HepG2 (cell line): Measurements from ENCODE around the gene PHRF1. TPM values are rescaled to one million over a fixed set of nuclear protein-coding genes. Genes with fewer than 3 reads are reported as not detected.

Experiments used
- ATF6 ChIP-seq: sonication (generic); formaldehyde crosslinking; conservative IDR thresholded peaks from 2 replicates; pipeline ENCODE4 v1.4.0; 2020; ENCODE audit warnings: missing genetic modification reagents
- CREBL2 ChIP-seq: sonication (generic); formaldehyde crosslinking; IDR thresholded peaks from 2 replicates; pipeline ENCODE4 v1.8.1; 2023; ENCODE audit warnings: missing genetic modification reagents, mild to moderate bottlenecking, borderline replicate concordance
- FOXC1 ChIP-seq: sonication (generic); formaldehyde crosslinking; IDR thresholded peaks from 2 replicates; pipeline ENCODE4 v1.8.0; 2022; ENCODE audit warnings: mild to moderate bottlenecking, missing genetic modification reagents, borderline replicate concordance
- FOXK1 ChIP-seq: sonication (generic); formaldehyde crosslinking; IDR thresholded peaks from 2 replicates; pipeline ENCODE4 v1.4.0; 2020; ENCODE audit warnings: low read depth, missing genetic modification reagents, borderline replicate concordance
- KLF6 ChIP-seq: IDR thresholded peaks from 2 replicates; pipeline ENCODE4 v1.8.0; 2016; ENCODE audit warnings: missing biosample characterization, missing genetic modification reagents
- NCOA1 ChIP-seq: sonication (generic); formaldehyde crosslinking; IDR thresholded peaks from 2 replicates; pipeline ENCODE4 v1.9.0; 2021; ENCODE audit warnings: missing genetic modification reagents
- NFE2L1 ChIP-seq: sonication (generic); formaldehyde crosslinking; IDR thresholded peaks from 2 replicates; pipeline ENCODE4 v1.4.0; 2020; ENCODE audit warnings: missing genetic modification reagents, mild to moderate bottlenecking, borderline replicate concordance
- SRY ChIP-seq: sonication (generic); formaldehyde crosslinking; IDR thresholded peaks from 2 replicates; pipeline ENCODE4 v1.8.0; 2022; ENCODE audit warnings: mild to moderate bottlenecking, missing genetic modification reagents
- ZBTB10 ChIP-seq: sonication (generic); formaldehyde crosslinking; IDR thresholded peaks from 2 replicates; pipeline ENCODE4 v1.4.0; 2020; ENCODE audit warnings: missing genetic modification reagents, borderline replicate concordance
- ZNF451 ChIP-seq: sonication (generic); formaldehyde crosslinking; IDR thresholded peaks from 2 replicates; pipeline ENCODE4 v1.5.0; 2020; ENCODE audit warnings: mild to moderate bottlenecking, missing genetic modification reagents
- ZNF501 ChIP-seq: sonication (generic); formaldehyde crosslinking; IDR thresholded peaks from 2 replicates; pipeline ENCODE4 v1.5.1; 2020; ENCODE audit warnings: mild to moderate bottlenecking, moderate library complexity, missing genetic modification reagents
- ZNF772 ChIP-seq: sonication (generic); formaldehyde crosslinking; IDR thresholded peaks from 2 replicates; pipeline ENCODE4 v1.5.0; 2020; ENCODE audit warnings: mild to moderate bottlenecking, missing genetic modification reagents
- polyA plus RNA-seq, 8 experiments: library from polyadenylated mRNA; depleted of rRNA in 3 of 8; stranded (reverse) in 7 of 8; unstranded in 1 of 8; fragments of >200 nt; fragmentation: Illumina TruSeq in 4 of 8; extraction: Trizol in 4 of 8; gene quantifications; 2 replicates each; pipeline versions ENCODE4 v1.2.1 to v1.2.3, GENCODE V29; 2011 to 2016; ENCODE audit warnings: low read depth in 4 of 8, missing spikeins in 1 of 8, mixed read lengths in 1 of 8; ENCODE audit not compliant: insufficient read depth in 1 of 8
- total RNA-seq, 5 experiments: library from RNA; depleted of rRNA; stranded (reverse); fragments of >200 nt; fragmentation: Illumina TruSeq; extraction: Trizol; gene quantifications; 2 replicates each; pipeline ENCODE4 v1.2.3, GENCODE V29; 2016; ENCODE audit warnings: low read depth in 1 of 5
- TF ChIP-seq, protein P1 (sequence below): sonication (generic); formaldehyde crosslinking; IDR thresholded peaks from 2 replicates; pipeline ENCODE4 v1.5.1; 2020; ENCODE audit warnings: missing genetic modification reagents, mild to moderate bottlenecking, borderline replicate concordance
- TF ChIP-seq, protein P2 (sequence below): sonication (generic); formaldehyde crosslinking; IDR thresholded peaks from 2 replicates; pipeline ENCODE4 v1.8.1; 2023; ENCODE audit warnings: mild to moderate bottlenecking, missing genetic modification reagents
- TF ChIP-seq, protein P3 (sequence below): sonication (generic); formaldehyde crosslinking; conservative IDR thresholded peaks from 2 replicates; pipeline ENCODE4 v1.4.0; 2020; ENCODE audit warnings: mild to moderate bottlenecking, missing genetic modification reagents, moderate library complexity

The PHRF1 gene
- total and polyA plus RNA-seq, 2 of the 13 experiments (the other 11 are each of a cell fraction or from before 2014, with no cell fraction given), result 8.2 to 16.7 TPM

- TF ChIP-seq, protein P1, sequence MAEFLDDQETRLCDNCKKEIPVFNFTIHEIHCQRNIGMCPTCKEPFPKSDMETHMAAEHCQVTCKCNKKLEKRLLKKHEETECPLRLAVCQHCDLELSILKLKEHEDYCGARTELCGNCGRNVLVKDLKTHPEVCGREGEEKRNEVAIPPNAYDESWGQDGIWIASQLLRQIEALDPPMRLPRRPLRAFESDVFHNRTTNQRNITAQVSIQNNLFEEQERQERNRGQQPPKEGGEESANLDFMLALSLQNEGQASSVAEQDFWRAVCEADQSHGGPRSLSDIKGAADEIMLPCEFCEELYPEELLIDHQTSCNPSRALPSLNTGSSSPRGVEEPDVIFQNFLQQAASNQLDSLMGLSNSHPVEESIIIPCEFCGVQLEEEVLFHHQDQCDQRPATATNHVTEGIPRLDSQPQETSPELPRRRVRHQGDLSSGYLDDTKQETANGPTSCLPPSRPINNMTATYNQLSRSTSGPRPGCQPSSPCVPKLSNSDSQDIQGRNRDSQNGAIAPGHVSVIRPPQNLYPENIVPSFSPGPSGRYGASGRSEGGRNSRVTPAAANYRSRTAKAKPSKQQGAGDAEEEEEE, result no peak
- no peak for TF ChIP-seq ZNF451 (CRISPR knock-in tag)
- TF ChIP-seq NFE2L1 (CRISPR knock-in tag), result no peak
- no peak for TF ChIP-seq KLF6 (CRISPR knock-in tag)
- TF ChIP-seq CREBL2 (CRISPR knock-in tag), result no peak
- TF ChIP-seq, protein P2, sequence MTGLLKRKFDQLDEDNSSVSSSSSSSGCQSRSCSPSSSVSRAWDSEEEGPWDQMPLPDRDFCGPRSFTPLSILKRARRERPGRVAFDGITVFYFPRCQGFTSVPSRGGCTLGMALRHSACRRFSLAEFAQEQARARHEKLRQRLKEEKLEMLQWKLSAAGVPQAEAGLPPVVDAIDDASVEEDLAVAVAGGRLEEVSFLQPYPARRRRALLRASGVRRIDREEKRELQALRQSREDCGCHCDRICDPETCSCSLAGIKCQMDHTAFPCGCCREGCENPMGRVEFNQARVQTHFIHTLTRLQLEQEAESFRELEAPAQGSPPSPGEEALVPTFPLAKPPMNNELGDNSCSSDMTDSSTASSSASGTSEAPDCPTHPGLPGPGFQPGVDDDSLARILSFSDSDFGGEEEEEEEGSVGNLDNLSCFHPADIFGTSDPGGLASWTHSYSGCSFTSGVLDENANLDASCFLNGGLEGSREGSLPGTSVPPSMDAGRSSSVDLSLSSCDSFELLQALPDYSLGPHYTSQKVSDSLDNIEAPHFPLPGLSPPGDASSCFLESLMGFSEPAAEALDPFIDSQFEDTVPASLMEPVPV (CRISPR knock-in tag), result no peak
- TF ChIP-seq ZBTB10 (CRISPR knock-in tag), result no peak
- TF ChIP-seq SRY (CRISPR knock-in tag), result no peak
- no peak for TF ChIP-seq ZNF501 (CRISPR knock-in tag)
- TF ChIP-seq ATF6 (CRISPR knock-in tag), result no peak
- TF ChIP-seq FOXK1 (CRISPR knock-in tag), result 0 out of 2 replicates have a peak, but pooled peaks have one; percentile 2
- TF ChIP-seq NCOA1 (CRISPR knock-in tag), result peak; percentile 11; the same call in 1 of the 2 replicates
- 0 out of 2 replicates have a peak, but pooled peaks have one; percentile 55 for TF ChIP-seq ZNF772 (CRISPR knock-in tag)
- TF ChIP-seq FOXC1, result peak; percentile 4; the same call in 1 of the 2 replicates
- TF ChIP-seq, protein P3, sequence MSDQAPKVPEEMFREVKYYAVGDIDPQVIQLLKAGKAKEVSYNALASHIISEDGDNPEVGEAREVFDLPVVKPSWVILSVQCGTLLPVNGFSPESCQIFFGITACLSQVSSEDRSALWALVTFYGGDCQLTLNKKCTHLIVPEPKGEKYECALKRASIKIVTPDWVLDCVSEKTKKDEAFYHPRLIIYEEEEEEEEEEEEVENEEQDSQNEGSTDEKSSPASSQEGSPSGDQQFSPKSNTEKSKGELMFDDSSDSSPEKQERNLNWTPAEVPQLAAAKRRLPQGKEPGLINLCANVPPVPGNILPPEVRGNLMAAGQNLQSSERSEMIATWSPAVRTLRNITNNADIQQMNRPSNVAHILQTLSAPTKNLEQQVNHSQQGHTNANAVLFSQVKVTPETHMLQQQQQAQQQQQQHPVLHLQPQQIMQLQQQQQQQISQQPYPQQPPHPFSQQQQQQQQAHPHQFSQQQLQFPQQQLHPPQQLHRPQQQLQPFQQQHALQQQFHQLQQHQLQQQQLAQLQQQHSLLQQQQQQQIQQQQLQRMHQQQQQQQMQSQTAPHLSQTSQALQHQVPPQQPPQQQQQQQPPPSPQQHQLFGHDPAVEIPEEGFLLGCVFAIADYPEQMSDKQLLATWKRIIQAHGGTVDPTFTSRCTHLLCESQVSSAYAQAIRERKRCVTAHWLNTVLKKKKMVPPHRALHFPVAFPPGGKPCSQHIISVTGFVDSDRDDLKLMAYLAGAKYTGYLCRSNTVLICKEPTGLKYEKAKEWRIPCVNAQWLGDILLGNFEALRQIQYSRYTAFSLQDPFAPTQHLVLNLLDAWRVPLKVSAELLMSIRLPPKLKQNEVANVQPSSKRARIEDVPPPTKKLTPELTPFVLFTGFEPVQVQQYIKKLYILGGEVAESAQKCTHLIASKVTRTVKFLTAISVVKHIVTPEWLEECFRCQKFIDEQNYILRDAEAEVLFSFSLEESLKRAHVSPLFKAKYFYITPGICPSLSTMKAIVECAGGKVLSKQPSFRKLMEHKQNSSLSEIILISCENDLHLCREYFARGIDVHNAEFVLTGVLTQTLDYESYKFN (CRISPR knock-in tag), result 0 out of 2 replicates have a peak, but pooled peaks have one; percentile 3
Observed at GRCh38 chr11:537622-538430, 38.4 kb upstream of the PHRF1 start (continued).
